Activated CD4-positive, alpha-beta T cell treated with anti-CD3 and anti-CD28 coated beads, Interleukin-2, amount 50 U/mL, for 48 hours (primary cell): ENCODE results near the gene RASSF1.
"Not testable (repeated sequence)": the region's sequence is repeated elsewhere in the genome, so short reads cannot be mapped to it uniquely, and the experiment has no call there.

Source experiments
- DNase-seq, 2 experiments: peaks; one replicate each; pipeline ENCODE4 v3.0.0-alpha.2; 2020

RASSF1 gene

GRCh38 chr3:50298836-50299637 lies 41.6 kb downstream of the RASSF1 start, which contains the start of the genes HYAL3 and NAA80:
Gene HYAL3 (minus strand): TSS chr3:50299405. CDS start chr3:50295602, 3,803 bp downstream.
Gene NAA80 (minus strand): TSS chr3:50299405. CDS start chr3:50297463, 1,942 bp downstream.
- DNase-seq, result peak; percentile 100

DNA sequence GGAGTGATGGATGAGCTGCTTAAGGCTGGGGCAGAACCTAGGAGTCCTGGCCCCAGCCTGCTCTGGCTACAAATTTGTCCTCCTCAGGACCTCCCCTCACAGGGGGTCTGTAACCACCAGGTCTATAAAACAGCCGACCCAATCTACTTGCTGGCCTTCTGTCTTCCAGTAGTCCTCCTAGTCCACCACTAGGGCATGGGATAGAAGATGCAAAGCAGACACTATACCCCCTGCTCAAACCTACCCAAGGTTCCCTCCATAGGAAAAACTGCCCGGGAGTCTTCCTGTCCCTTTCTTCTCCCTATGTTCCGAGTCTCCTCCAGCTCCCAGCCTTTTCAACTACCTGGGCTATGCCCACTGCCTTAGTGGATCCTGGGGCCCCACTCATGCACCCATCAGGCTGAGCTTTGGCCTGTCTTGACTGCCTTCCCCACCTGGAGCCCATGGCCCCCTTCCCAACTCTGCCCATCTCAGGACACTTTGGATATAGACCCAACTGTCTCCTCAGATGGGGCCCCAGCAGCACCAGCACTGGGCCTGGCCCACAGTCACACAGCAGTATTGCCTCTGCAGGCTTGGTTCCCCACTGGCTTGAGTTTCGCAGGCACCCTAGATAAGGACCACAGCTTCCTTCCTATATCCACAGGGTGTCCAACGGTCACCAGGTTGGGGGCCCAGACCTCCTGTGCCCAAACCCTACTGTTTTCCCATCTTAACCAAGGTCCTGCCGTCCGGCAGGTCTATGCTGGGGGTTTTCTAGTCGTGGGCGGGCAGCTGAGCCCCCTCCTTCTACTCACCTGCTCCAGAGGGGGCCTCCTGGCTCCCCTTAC lies 42.5 kb downstream of the RASSF1 start:
- no peak for DNase-seq

DNA sequence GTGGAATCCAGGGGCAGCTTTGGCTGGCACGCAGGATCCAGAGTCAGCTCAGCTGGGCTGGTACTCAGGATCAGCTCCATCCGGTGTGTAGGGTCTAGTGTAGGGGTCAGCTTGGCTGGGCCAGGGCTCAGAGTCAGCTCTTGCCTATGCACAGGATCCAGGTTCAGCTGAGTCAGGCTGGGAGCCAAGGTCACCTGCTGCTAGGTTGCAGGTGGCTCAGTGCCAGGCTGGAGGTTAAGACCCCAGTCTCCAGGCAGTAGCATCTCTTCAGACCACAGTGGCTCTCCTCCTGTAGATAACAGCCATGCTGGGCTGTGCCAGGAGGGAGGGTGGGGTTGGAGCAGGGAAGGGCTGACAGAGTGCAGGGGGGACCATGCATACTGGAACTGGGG lies 43.3 kb downstream of the RASSF1 start:
- no peak for DNase-seq

GRCh38 chr3:50296721-50297383 lies 43.8 kb downstream of the RASSF1 start:
- no peak for DNase-seq

- DNase-seq, result no peak
Measured at GRCh38 chr3:50295553-50296431, 44.8 kb downstream of the RASSF1 start.

DNA sequence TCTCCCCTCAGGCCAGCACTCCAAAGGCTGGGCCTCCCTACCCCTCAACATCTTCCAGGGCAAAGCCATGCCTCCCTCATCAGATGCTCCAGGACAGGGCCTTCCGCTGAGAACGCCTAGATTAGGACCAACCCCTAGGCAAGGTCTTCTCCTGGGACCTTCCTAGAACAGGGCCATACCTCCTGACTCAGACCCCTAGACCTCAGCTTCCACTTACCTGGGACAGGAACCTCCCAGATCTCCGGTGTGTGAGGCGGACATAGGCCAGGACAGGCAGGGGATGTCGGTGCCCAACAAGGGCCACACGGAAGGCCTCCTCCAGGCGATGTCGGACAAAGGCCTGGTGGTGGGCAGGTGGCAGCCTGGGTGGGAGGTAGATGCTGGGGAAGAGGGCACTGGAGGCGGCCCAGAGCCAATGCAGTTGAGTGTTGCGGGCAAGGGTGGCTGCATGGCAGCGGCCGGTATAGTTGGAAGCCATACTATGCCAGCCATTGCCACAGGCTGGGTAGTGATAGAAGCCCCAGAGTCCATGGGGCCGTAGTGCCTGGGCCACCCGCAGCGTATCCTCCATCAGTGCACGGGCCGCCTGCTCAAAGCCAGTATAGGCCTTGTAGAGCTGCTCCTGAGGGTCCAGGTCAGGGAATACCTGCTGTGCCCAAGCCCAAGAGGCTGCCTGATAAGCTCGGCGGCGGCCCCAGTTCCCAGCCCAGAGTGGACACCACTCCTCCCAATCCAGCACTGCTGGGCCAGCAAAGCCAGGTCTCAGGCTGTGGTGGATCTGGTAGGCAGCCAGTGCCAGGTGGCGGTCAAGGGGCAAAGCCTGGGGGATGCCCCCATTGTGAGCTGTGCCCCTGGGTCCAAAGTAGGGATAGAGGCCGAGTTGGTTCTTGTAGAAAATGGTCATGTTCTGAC lies 45.9 kb downstream of the RASSF1 start:
- no peak for DNase-seq

DNA sequence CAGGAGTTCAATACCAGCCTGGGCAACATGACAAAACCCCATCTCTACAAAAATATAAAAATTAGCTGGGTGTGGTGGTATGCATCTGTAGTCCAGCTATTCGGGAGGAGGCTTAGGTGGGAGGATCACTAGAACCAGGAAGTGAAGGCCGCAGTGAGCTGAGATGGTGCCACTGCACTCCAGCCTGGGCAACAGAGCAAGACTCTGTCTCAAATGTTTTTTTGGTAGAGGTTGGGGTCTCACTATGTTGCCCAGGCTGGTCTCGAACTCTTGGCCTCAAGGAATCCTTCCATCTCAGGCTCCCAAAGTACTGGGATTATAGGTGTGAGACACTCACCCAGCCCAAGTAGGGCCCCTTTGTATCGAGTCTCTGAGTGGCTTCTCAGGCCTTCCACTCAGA lies 46.5 kb downstream of the RASSF1 start:
- DNase-seq, result no peak

- DNase-seq, result no peak
Measured at GRCh38 chr3:50293079-50293801, 47.4 kb downstream of the RASSF1 start.

GRCh38 chr3:50292159-50293078 lies 48.2 kb downstream of the RASSF1 start, which contains the start of gene IFRD2:
Gene IFRD2 (minus strand): TSS chr3:50292429. CDS start chr3:50292274, 155 bp downstream.
- DNase-seq, result peak; percentile 94 to 96

GRCh38 chr3:50290161-50290641 lies 50.4 kb downstream of the RASSF1 start:
- DNase-seq, result no peak

DNA sequence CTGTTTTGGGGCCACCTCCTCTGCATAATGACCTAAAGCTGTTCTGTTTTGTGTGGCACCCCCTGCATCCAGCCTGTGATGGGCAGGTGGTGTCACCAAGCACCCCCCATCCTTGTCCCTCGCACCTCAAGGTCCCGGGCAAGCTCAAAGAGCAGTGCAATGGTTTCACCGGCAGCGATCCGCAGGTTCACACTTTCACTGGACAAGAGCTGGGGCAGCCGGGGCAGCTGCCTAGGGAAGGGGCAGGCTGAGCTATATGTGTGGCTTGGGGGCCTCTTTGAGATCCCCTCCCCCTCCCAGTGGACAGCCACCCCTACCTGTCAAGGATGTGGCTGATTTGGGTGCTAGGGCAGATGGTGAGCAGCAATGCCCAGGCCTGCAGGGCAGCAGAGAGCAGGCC lies 51.5 kb downstream of the RASSF1 start:
- DNase-seq, result no peak

- DNase-seq, result no peak
Measured at GRCh38 chr3:50288387-50289007, 52.1 kb downstream of the RASSF1 start.

- no peak for DNase-seq
Measured at GRCh38 chr3:50287262-50287661, 53.4 kb downstream of the RASSF1 start.

DNA sequence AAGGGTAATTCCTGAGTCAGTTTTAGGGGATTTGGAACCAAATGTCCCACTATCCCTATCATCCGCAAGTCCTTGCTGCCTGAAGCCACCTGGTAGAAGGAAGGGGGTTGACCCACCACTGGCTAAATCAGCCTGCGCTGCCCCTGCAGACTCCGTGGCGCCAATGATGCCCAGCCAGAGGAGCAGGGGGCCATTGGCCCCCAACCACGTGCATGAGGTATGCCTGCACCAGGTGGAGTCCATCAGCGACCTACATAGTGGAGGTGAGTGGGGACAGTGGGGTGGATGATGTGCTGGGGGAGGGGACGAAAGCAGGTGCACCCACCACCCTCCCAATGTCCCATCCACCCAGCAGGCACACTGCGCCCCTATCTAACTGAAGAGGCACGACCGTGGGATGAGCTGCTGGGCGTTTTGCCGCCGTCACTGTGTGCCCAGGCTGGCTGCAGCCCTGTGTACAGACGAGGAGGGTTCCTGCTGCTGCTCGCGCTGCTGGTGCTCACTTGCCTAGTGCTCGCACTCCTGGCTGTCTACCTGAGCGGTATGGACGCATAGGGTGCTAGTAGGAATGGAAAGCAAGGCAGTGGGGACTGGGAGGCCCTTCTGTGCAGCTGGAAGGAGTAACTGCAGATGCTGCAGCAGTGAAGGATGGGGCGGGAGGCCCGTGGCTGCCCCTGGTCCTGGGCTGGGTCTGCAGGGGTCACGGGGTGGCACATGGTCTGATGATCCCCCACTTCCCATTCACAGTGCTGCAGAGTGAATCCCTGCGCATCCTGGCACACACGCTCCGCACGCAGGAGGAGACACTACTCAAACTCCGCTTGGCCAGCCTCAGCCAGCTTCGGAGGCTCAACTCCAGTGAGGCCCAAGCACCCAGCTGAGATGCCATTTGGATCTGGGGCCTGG lies 54.1 kb downstream of the RASSF1 start:
- DNase-seq, result no peak

- DNase-seq, result not testable (repeated sequence)
Measured at GRCh38 chr3:50284121-50284520, 56.5 kb downstream of the RASSF1 start.
